ENCODE data around the gene IL31RA.
"Not testable (repeated sequence)": the region's sequence is repeated elsewhere in the genome, so short reads cannot be mapped to it uniquely, and the experiment has no call there.

The IL31RA gene

GRCh38 chr5:55850839-55851674 is at the start of gene IL31RA:
Gene IL31RA (plus strand): TSS chr5:55851357. CDS start chr5:55851571, 214 bp downstream.
- intact Hi-C loops (cut with DNase I; ENCODE audit: low total_unique reads), result no loop called here
- Histone ChIP-seq H3K36me3 (no peaks in the 10 kb centered on the region), H3K27ac (no peak within 1 kb of the TSS), H3K4me3 (peak within 1 kb of the TSS in 1 of 2 donors; percentile 33), H3K27me3 (no peaks in the 10 kb centered on the region), H3K9me3 (no peaks in the 10 kb centered on the region), H3K4me1 (peaks cover 0 to 14% (median 0%) of the 10 kb centered on the region in 4 donors)
- no peak for TF ChIP-seq CTCF (IDR thresholded peaks at IDR 0.05)
- DNase-seq, result no peak

GRCh38 chr5:55808814-55809213 is 42.3 kb upstream of the IL31RA start:
- DNase-seq; H3K27ac ChIP-seq; H3K27me3 ChIP-seq; H3K9me3 ChIP-seq; H3K36me3 ChIP-seq; H3K4me1 ChIP-seq; H3K4me3 ChIP-seq; intact Hi-C loops (cut with DNase I; ENCODE audit: low total_unique reads): not testable (repeated sequence)

- H3K9me3 ChIP-seq; H3K4me3 ChIP-seq; H3K27ac ChIP-seq; DNase-seq; H3K4me1 ChIP-seq; H3K27me3 ChIP-seq; intact Hi-C loops (cut with DNase I; ENCODE audit: low total_unique reads); H3K36me3 ChIP-seq: not testable (repeated sequence)
Measured at GRCh38 chr5:55815939-55816338, 35.2 kb upstream of the IL31RA start.

GRCh38 chr5:55816342-55816741 is 34.8 kb upstream of the IL31RA start:
- Histone ChIP-seq H3K27me3 (peaks cover 0 to 8% of the 10 kb centered on the region in 2 donors), H3K4me1 (no peaks in the 10 kb centered on the region), H3K4me3 (no peak overlapping the region), H3K27ac (no peak overlapping the region), H3K36me3 (no peaks in the 10 kb centered on the region), H3K9me3 (no peaks in the 10 kb centered on the region)
- TF ChIP-seq CTCF (IDR thresholded peaks at IDR 0.05), result no peak
- intact Hi-C loops (cut with DNase I; ENCODE audit: low total_unique reads), result no loop called here
- DNase-seq, result no peak

GRCh38 chr5:55817030-55817429 is 34.1 kb upstream of the IL31RA start:
- no peak for TF ChIP-seq CTCF (IDR thresholded peaks at IDR 0.05)
- DNase-seq, result no peak
- H3K36me3 ChIP-seq, result no peaks in the 10 kb centered on the region
- peaks cover 0 to 15% of the 10 kb centered on the region in 2 donors for H3K27me3 ChIP-seq
- H3K27ac ChIP-seq, result no peak overlapping the region
- intact Hi-C loops (cut with DNase I; ENCODE audit: low total_unique reads), result no loop called here
- H3K9me3 ChIP-seq, result no peaks in the 10 kb centered on the region
- H3K4me1 ChIP-seq, result peaks cover 0 to 6% (median 5%) of the 10 kb centered on the region in 4 donors
- no peak overlapping the region for H3K4me3 ChIP-seq

GRCh38 chr5:55820488-55820887 is 30.7 kb upstream of the IL31RA start:
- Histone ChIP-seq H3K4me3 (no peak overlapping the region), H3K27ac (no peak overlapping the region), H3K36me3 (no peaks in the 10 kb centered on the region), H3K27me3 (peaks cover 0 to 41% of the 10 kb centered on the region in 2 donors), H3K4me1 (peaks cover 0 to 8% (median 6%) of the 10 kb centered on the region in 4 donors), H3K9me3 (no peaks in the 10 kb centered on the region)
- no peak for TF ChIP-seq CTCF (IDR thresholded peaks at IDR 0.05)
- DNase-seq, result no peak
- intact Hi-C loops (cut with DNase I; ENCODE audit: low total_unique reads), result no loop called here
